Neural cell (in vitro differentiated cells): ENCODE measurements around the gene LACRT. TPM values are rescaled to one million over a fixed set of nuclear protein-coding genes. Genes with fewer than 3 reads are reported as not detected.

Experiments used
- H2AFZ ChIP-seq: fragments of 200-600, 300-800 bp; sonication (generic), shearing (Covaris generic); 2 replicates; pipeline ENCODE4 v1.6.0; 2014; ENCODE audit warnings: low read depth, mild to moderate bottlenecking, antibody characterized with exemption, low read length, moderate library complexity
- H3F3A ChIP-seq: fragments of 200-600 bp; shearing (Covaris generic); 2 replicates; pipeline ENCODE4 v1.6.1; 2016; ENCODE audit warnings: mild to moderate bottlenecking, moderate library complexity, mixed read lengths, antibody characterized with exemption, low read length; ENCODE audit not compliant: insufficient read depth, poor library complexity, severe bottlenecking
- H3K27ac ChIP-seq: fragments of 200-600, 300-800 bp; sonication (generic), shearing (Covaris generic); 2 replicates; pipeline ENCODE4 v1.5.1; 2014; ENCODE audit warnings: mild to moderate bottlenecking, low read length, moderate library complexity
- H3K27me3 ChIP-seq: fragments of 300-800, 200-600 bp; sonication (generic), shearing (Covaris generic); 2 replicates; pipeline ENCODE4 v1.6.0; 2014; ENCODE audit warnings: mild to moderate bottlenecking, low read depth, low read length, moderate library complexity; ENCODE audit not compliant: insufficient read depth
- H3K36me3 ChIP-seq: fragments of 300-800, 200-600 bp; sonication (generic), shearing (Covaris generic); 2 replicates; pipeline ENCODE4 v1.5.1; 2014; ENCODE audit warnings: mild to moderate bottlenecking, antibody characterized with exemption, low read length, moderate library complexity; ENCODE audit not compliant: insufficient read depth
- H3K4me2 ChIP-seq: fragments of 300-800, 200-600 bp; sonication (generic), shearing (Covaris generic); 2 replicates; pipeline ENCODE4 v1.6.0; 2014; ENCODE audit warnings: mild to moderate bottlenecking, low read length
- H3K4me3 ChIP-seq: fragments of 300-800, 200-600 bp; sonication (generic), shearing (Covaris generic); 2 replicates; pipeline ENCODE4 v1.5.1; 2014; ENCODE audit warnings: mild to moderate bottlenecking, low read length, moderate library complexity
- H3K79me2 ChIP-seq: fragments of 200-600 bp; shearing (Covaris generic); replicated peaks from 2 replicates; pipeline ENCODE4 v1.6.0; 2014; ENCODE audit warnings: mild to moderate bottlenecking, low read length, moderate library complexity; ENCODE audit not compliant: insufficient read depth
- H3K9ac ChIP-seq: fragments of 300-800, 200-600 bp; sonication (generic), shearing (Covaris generic); 2 replicates; pipeline ENCODE4 v1.6.1; 2016; ENCODE audit warnings: mild to moderate bottlenecking, low read length, mixed read lengths
- H3K9me2 ChIP-seq: fragments of 200-600 bp; shearing (Covaris generic); 2 replicates; pipeline ENCODE4 v1.6.1; 2016; ENCODE audit warnings: mild to moderate bottlenecking, low read length, mixed read lengths; ENCODE audit not compliant: insufficient read depth
- H3K9me3 ChIP-seq: fragments of 200-600, 300-800 bp; sonication (generic), shearing (Covaris generic); 2 replicates; pipeline ENCODE4 v1.6.1; 2016; ENCODE audit warnings: mild to moderate bottlenecking, mixed run types, low read length, moderate library complexity, mixed read lengths
- H4K20me1 ChIP-seq: fragments of 200-600 bp; shearing (Covaris generic); 2 replicates; pipeline ENCODE4 v1.6.1; 2016; ENCODE audit warnings: mild to moderate bottlenecking, mixed run types; ENCODE audit not compliant: insufficient read depth
- EP300 ChIP-seq: fragments of 450-650 bp; conservative IDR thresholded peaks from 2 replicates; pipeline ENCODE4 v1.6.1; 2014; ENCODE audit warnings: antibody characterized with exemption, mild to moderate bottlenecking, moderate library complexity; ENCODE audit not compliant: poor library complexity, severe bottlenecking
- EZH2 ChIP-seq: fragments of 200-600, 300-800 bp; shearing (Covaris generic), sonication (generic); IDR thresholded peaks from 2 replicates; pipeline ENCODE4 v1.6.1; 2014; ENCODE audit warnings: antibody characterized with exemption, low read length, borderline replicate concordance, mild to moderate bottlenecking; ENCODE audit not compliant: insufficient read depth, poor library complexity, severe bottlenecking
- MXI1 ChIP-seq: fragments of 450-650 bp; conservative IDR thresholded peaks from 2 replicates; pipeline ENCODE4 v1.6.1; 2014; ENCODE audit warnings: antibody characterized with exemption, mild to moderate bottlenecking; ENCODE audit not compliant: poor library complexity, severe bottlenecking
- POLR2AphosphoS5 ChIP-seq: IDR thresholded peaks from 2 replicates; pipeline ENCODE4 v1.6.1; 2012
- RAD21 ChIP-seq: fragments of 450-650 bp; conservative IDR thresholded peaks from 2 replicates; pipeline ENCODE4 v1.6.1; 2014; ENCODE audit warnings: antibody characterized with exemption, mild to moderate bottlenecking, moderate library complexity
- SMC3 ChIP-seq: fragments of 450-650 bp; conservative IDR thresholded peaks from 2 replicates; pipeline ENCODE4 v1.6.1; 2014; ENCODE audit warnings: antibody characterized with exemption, mild to moderate bottlenecking, moderate library complexity; ENCODE audit not compliant: poor library complexity
- TAF1 ChIP-seq: IDR thresholded peaks from 2 replicates; pipeline ENCODE4 v1.6.1; 2012; ENCODE audit warnings: low read depth
- polyA plus RNA-seq: library from polyadenylated mRNA; depleted of rRNA; stranded (reverse); fragments of >200 nt; gene quantifications from 2 replicates; pipeline ENCODE4 v1.2.3, GENCODE V29; 2014
- TF ChIP-seq, protein P1 (sequence below): IDR thresholded peaks from 2 replicates; pipeline ENCODE4 v1.6.1; 2012; ENCODE audit warnings: borderline replicate concordance
- TF ChIP-seq, protein P2 (sequence below): fragments of 450-650 bp; IDR thresholded peaks from 2 replicates; pipeline ENCODE4 v1.5.1; 2014; ENCODE audit warnings: antibody characterized with exemption, mild to moderate bottlenecking, moderate library complexity; ENCODE audit not compliant: poor library complexity, severe bottlenecking

LACRT gene
- polyA plus RNA-seq, 1 donor from 2014 or later: not detected

DNA sequence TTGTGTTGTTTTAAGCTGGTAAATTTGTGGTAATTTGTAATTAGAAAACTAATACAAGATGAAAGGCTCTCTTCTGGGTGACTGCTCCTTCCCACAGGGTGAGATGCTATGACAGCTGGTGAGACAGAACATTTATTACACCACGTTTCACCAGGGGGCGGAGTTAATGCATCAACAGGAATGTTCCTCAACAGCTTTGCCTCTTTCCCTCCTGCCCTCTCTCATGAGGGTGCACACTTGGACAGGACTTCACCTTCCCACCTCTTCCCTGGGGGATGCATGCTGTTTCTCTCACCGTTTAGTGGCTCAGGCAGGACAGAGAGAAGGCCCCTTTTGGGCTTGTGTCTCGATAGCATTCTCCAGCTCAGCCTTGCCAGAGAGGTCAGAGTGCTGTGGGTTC lies 32.9 kb downstream of the LACRT start:
- H3K9me2 ChIP-seq: no peaks in the 10 kb centered on the region
- H3K4me3 ChIP-seq: no peak overlapping the region
- H3K4me2 ChIP-seq: no peak overlapping the region
- no peaks in the 10 kb centered on the region for H3K27me3 ChIP-seq
- no peaks in the 10 kb centered on the region for H3K36me3 ChIP-seq
- H3K27ac ChIP-seq: no peak overlapping the region
- H3K9ac ChIP-seq: no peak overlapping the region
- no peaks in the 10 kb centered on the region for H3K79me2 ChIP-seq
- H4K20me1 ChIP-seq: no peaks in the 10 kb centered on the region
- TF ChIP-seq TAF1: no peak
- no peak for TF ChIP-seq SMC3
- TF ChIP-seq POLR2AphosphoS5: no peak
- TF ChIP-seq MXI1: no peak
- TF ChIP-seq RAD21: no peak
- no peak for TF ChIP-seq EZH2
- H3F3A ChIP-seq: no peaks in the 10 kb centered on the region
- no peaks in the 10 kb centered on the region for H3K9me3 ChIP-seq
- H2AFZ ChIP-seq: no peak overlapping the region

DNA sequence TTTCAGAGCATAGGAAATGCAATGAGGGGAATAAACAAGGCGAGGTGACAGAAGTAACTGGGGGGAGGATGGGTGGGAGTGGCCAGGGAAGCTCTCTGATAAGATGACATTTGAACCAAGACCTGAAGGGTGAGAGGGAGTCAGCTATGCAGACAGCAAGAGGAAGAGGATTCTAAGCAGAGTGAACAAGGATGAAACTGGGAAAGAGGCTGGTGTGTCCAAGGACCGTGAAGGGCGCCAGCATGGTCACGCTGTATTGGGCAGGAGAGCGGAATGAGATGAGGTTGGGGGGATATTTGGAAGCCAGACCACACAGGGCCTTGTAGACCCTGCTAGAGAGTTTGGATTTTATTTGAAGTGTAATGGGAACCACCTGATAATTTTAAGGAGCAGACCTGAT lies 35.7 kb downstream of the LACRT start:
- Histone ChIP-seq H3K36me3 (no peaks in the 10 kb centered on the region), H3K4me2 (no peak overlapping the region), H3K4me3 (no peak overlapping the region), H3K27ac (no peak overlapping the region), H2AFZ (no peak overlapping the region), H3K9me2 (no peaks in the 10 kb centered on the region), H3K27me3 (no peaks in the 10 kb centered on the region), H3K9me3 (no peaks in the 10 kb centered on the region), H3K9ac (no peak overlapping the region), H3F3A (no peaks in the 10 kb centered on the region), H3K79me2 (no peaks in the 10 kb centered on the region), H4K20me1 (no peaks in the 10 kb centered on the region)
- TF ChIP-seq RAD21 (no peak), TAF1 (no peak), SMC3 (no peak), MXI1 (no peak), EZH2 (no peak), POLR2AphosphoS5 (no peak), EP300 (no peak)
- TF ChIP-seq, protein P1, sequence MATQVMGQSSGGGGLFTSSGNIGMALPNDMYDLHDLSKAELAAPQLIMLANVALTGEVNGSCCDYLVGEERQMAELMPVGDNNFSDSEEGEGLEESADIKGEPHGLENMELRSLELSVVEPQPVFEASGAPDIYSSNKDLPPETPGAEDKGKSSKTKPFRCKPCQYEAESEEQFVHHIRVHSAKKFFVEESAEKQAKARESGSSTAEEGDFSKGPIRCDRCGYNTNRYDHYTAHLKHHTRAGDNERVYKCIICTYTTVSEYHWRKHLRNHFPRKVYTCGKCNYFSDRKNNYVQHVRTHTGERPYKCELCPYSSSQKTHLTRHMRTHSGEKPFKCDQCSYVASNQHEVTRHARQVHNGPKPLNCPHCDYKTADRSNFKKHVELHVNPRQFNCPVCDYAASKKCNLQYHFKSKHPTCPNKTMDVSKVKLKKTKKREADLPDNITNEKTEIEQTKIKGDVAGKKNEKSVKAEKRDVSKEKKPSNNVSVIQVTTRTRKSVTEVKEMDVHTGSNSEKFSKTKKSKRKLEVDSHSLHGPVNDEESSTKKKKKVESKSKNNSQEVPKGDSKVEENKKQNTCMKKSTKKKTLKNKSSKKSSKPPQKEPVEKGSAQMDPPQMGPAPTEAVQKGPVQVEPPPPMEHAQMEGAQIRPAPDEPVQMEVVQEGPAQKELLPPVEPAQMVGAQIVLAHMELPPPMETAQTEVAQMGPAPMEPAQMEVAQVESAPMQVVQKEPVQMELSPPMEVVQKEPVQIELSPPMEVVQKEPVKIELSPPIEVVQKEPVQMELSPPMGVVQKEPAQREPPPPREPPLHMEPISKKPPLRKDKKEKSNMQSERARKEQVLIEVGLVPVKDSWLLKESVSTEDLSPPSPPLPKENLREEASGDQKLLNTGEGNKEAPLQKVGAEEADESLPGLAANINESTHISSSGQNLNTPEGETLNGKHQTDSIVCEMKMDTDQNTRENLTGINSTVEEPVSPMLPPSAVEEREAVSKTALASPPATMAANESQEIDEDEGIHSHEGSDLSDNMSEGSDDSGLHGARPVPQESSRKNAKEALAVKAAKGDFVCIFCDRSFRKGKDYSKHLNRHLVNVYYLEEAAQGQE: no peak
- TF ChIP-seq, protein P2, sequence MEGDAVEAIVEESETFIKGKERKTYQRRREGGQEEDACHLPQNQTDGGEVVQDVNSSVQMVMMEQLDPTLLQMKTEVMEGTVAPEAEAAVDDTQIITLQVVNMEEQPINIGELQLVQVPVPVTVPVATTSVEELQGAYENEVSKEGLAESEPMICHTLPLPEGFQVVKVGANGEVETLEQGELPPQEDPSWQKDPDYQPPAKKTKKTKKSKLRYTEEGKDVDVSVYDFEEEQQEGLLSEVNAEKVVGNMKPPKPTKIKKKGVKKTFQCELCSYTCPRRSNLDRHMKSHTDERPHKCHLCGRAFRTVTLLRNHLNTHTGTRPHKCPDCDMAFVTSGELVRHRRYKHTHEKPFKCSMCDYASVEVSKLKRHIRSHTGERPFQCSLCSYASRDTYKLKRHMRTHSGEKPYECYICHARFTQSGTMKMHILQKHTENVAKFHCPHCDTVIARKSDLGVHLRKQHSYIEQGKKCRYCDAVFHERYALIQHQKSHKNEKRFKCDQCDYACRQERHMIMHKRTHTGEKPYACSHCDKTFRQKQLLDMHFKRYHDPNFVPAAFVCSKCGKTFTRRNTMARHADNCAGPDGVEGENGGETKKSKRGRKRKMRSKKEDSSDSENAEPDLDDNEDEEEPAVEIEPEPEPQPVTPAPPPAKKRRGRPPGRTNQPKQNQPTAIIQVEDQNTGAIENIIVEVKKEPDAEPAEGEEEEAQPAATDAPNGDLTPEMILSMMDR: no peak
